K562 (cell line): ENCODE results near the gene USP22. TPM values are rescaled to one million over a fixed set of nuclear protein-coding genes. Genes with fewer than 3 reads are reported as not detected.

ENCODE experiments used
- ADNP ChIP-seq: fragments of 200-800 bp; sonication (Bioruptor generic); IDR thresholded peaks from 2 replicates; pipeline ENCODE4 v1.6.1; 2016; ENCODE audit warnings: missing genetic modification characterization, missing compliant biosample characterization
- ILK ChIP-seq: fragments of 450-650 bp; IDR thresholded peaks from 2 replicates; pipeline ENCODE4 v1.6.1; 2016; ENCODE audit warnings: missing genetic modification characterization, low read depth, mild to moderate bottlenecking, missing compliant biosample characterization, moderate library complexity, borderline replicate concordance
- KLF6 ChIP-seq: fragments of 250-450 bp; sonication (Bioruptor Pico); IDR thresholded peaks from 2 replicates; pipeline ENCODE4 v1.4.0; 2020; ENCODE audit warnings: mild to moderate bottlenecking, moderate library complexity, borderline replicate concordance
- NFE2L1 ChIP-seq: fragments of 450-650 bp; IDR thresholded peaks from 2 replicates; pipeline ENCODE4 v1.6.1; 2016; ENCODE audit warnings: missing genetic modification characterization, low read depth, mild to moderate bottlenecking, missing compliant biosample characterization, moderate library complexity, borderline replicate concordance
- PATZ1 ChIP-seq: fragments of 250-450 bp; sonication (Bioruptor Pico); IDR thresholded peaks from 2 replicates; pipeline ENCODE4 v1.5.0; 2020; ENCODE audit warnings: mild to moderate bottlenecking, borderline replicate concordance
- PCBP1 ChIP-seq: fragments of 200-400 bp; formaldehyde crosslinking; IDR thresholded peaks from 2 replicates; pipeline ENCODE4 v1.6.1; 2018; ENCODE audit warnings: mild to moderate bottlenecking, low read depth, low read length; ENCODE audit not compliant: poor library complexity, severe bottlenecking
- POLR3A ChIP-seq: IDR thresholded peaks from 2 replicates; pipeline ENCODE4 v1.6.1; 2011; ENCODE audit warnings: borderline replicate concordance, mild to moderate bottlenecking, moderate library complexity; ENCODE audit not compliant: insufficient read length, insufficient read depth; ENCODE audit errors: extremely low read depth
- POLR3G ChIP-seq: IDR thresholded peaks from 2 replicates; pipeline ENCODE4 v1.6.1; 2011; ENCODE audit not compliant: insufficient read length, insufficient replicate concordance; ENCODE audit errors: extremely low read depth
- PRPF4 ChIP-seq: fragments of 200-400 bp; formaldehyde crosslinking; IDR thresholded peaks from one replicate; pipeline ENCODE4 v1.6.1; 2017; ENCODE audit warnings: low read length, low read depth, mild to moderate bottlenecking; ENCODE audit not compliant: insufficient read depth, poor library complexity, severe bottlenecking
- RBBP5 ChIP-seq: fragments of 200-600 bp; sonication (generic); IDR thresholded peaks from 2 replicates; pipeline ENCODE4 v1.6.1; 2012; ENCODE audit warnings: borderline replicate concordance, mild to moderate bottlenecking, low read length, control low read depth, inconsistent platforms; ENCODE audit not compliant: insufficient read depth, poor library complexity, severe bottlenecking
- SAFB ChIP-seq: fragments of 200-400 bp; formaldehyde crosslinking; IDR thresholded peaks from 2 replicates; pipeline ENCODE4 v1.6.1; 2017; ENCODE audit warnings: low read depth, low read length, borderline replicate concordance
- SMAD3 ChIP-seq: fragments of 450-650 bp; formaldehyde crosslinking; conservative IDR thresholded peaks from 2 replicates; pipeline ENCODE4 v1.4.0; 2020; ENCODE audit warnings: mild to moderate bottlenecking
- STAT5A ChIP-seq: IDR thresholded peaks from 2 replicates; pipeline ENCODE4 v1.6.1; 2012; ENCODE audit warnings: low read length, inconsistent platforms, borderline replicate concordance
- THRB ChIP-seq: fragments of 450-650 bp; formaldehyde crosslinking; conservative IDR thresholded peaks from 2 replicates; pipeline ENCODE4 v1.4.0; 2022; ENCODE audit warnings: mild to moderate bottlenecking, missing genetic modification characterization
- TOE1 ChIP-seq, 2 experiments: fragments of 450-650 bp in 1 of 2; sonication (generic) in 1 of 2; formaldehyde crosslinking in 1 of 2; IDR thresholded peaks; 2 replicates each; pipeline versions ENCODE4 v1.7.1 to v1.8.0; 2016 to 2022; ENCODE audit warnings: borderline replicate concordance in 2 of 2, mild to moderate bottlenecking in 2 of 2, antibody characterized with exemption in 1 of 2, inconsistent platforms in 1 of 2, low read depth in 1 of 2, missing genetic modification reagents in 1 of 2, moderate library complexity in 1 of 2
- ZNF274 ChIP-seq: IDR thresholded peaks from 2 replicates; pipeline ENCODE4 v1.6.1; 2011; ENCODE audit warnings: low read depth, mild to moderate bottlenecking, low read length, moderate library complexity, borderline replicate concordance
- ZNF589 ChIP-seq: fragments of 200-800 bp; sonication (Bioruptor generic); IDR thresholded peaks from 2 replicates; pipeline ENCODE4 v1.6.1; 2016; ENCODE audit warnings: low read depth, missing genetic modification characterization, missing compliant biosample characterization
- ZNF699 ChIP-seq: fragments of 250-450 bp; sonication (Bioruptor Pico); IDR thresholded peaks from 2 replicates; pipeline ENCODE4 v1.8.0; 2021; ENCODE audit warnings: mild to moderate bottlenecking, moderate library complexity; ENCODE audit not compliant: insufficient replicate concordance
- ZNF740 ChIP-seq, 3 experiments: fragments of 200-800 bp in 1 of 3; sonication (Bioruptor generic) in 1 of 3; sonication (generic) in 1 of 3; formaldehyde crosslinking in 1 of 3; IDR thresholded peaks; 2 replicates each; pipeline versions ENCODE4 v1.6.1 to v1.8.0; 2016 to 2022; ENCODE audit warnings: mild to moderate bottlenecking in 2 of 3, missing compliant biosample characterization in 2 of 3, missing genetic modification characterization in 2 of 3, missing genetic modification reagents in 1 of 3
- polyA plus RNA-seq, 8 experiments: library from polyadenylated mRNA; depleted of rRNA in 4 of 8; stranded (reverse) in 5 of 8; unstranded in 3 of 8; fragments of >200 nt; fragmentation: Nextera tagmentation in 2 of 8; fragmentation: Illumina TruSeq in 1 of 8; extraction: Ambion mirVana in 2 of 8; extraction: Trizol in 1 of 8; gene quantifications; 2 replicates each; pipeline versions ENCODE4 v1.2.1 to v1.2.3, GENCODE V29; 2011 to 2014; ENCODE audit warnings: inconsistent platforms in 1 of 8, missing spikeins in 1 of 8
- total RNA-seq, 7 experiments: library from RNA; depleted of rRNA in 6 of 7; stranded (reverse); fragments of >200 nt in 6 of 7; fragmentation: Illumina TruSeq in 2 of 7; extraction: Trizol in 2 of 7; gene quantifications; 2 replicates each; pipeline versions ENCODE4 v1.2.1 to v1.2.3, GENCODE V29; 2011 to 2021; ENCODE audit warnings: low replicate concordance in 1 of 7

The USP22 gene
- total and polyA plus RNA-seq, 9 of the 15 experiments (the other 6 are each of a cell fraction or from before 2014, with no cell fraction given): 6.5 to 113 (median 58.9) TPM

- peak; percentile 90 for TF ChIP-seq ZNF740 (CRISPR knock-in tag; IDR thresholded peaks at IDR 0.05)
- TF ChIP-seq ZNF740 (tag; IDR thresholded peaks at IDR 0.05): peak in 1 of 2 experiments; percentile 97; a peak in 2 of 4 replicates
- 0 out of 2 replicates have a peak, but pooled peaks have one; percentile 37 for TF ChIP-seq TOE1 (IDR thresholded peaks at IDR 0.05; ENCODE audit: borderline replicate concordance)
- no peak for TF ChIP-seq TOE1 (CRISPR knock-in tag; IDR thresholded peaks at IDR 0.05; ENCODE audit: borderline replicate concordance, low read depth)
- no peak for TF ChIP-seq SMAD3 (CRISPR knock-in tag)
- no peak for TF ChIP-seq POLR3A
- no peak for TF ChIP-seq PATZ1 (CRISPR knock-in tag)
- no peak for TF ChIP-seq STAT5A
- peak; percentile 46 for TF ChIP-seq PRPF4
- TF ChIP-seq ADNP (tag): no peak
- TF ChIP-seq NFE2L1 (tag): no peak
- TF ChIP-seq PCBP1: peak; percentile 94
- no peak for TF ChIP-seq KLF6 (CRISPR knock-in tag)
- peak; percentile 85; the same call in 1 of the 2 replicates for TF ChIP-seq THRB (CRISPR knock-in tag)
- TF ChIP-seq ZNF274: no peak
- TF ChIP-seq ZNF589 (CRISPR knock-in tag): no peak
- TF ChIP-seq ILK: no peak
- TF ChIP-seq POLR3G: no peak
- TF ChIP-seq SAFB: no peak
- no peak for TF ChIP-seq ZNF699 (CRISPR knock-in tag)
- TF ChIP-seq RBBP5: no peak
These were observed at the start of gene USP22 (continued) for GRCh38 chr17:21042458-21043295.
